HEK293 (cell line): ENCODE measurements around the gene CELA2A.
"Not testable (repeated sequence)": the region's sequence is repeated elsewhere in the genome, so short reads cannot be mapped to it uniquely, and the experiment has no call there.

ENCODE experiments used
- CTCF ChIA-PET: fragments of 350-600 bp; formaldehyde crosslinking; extraction: SDS; loops from one replicate; lab custom pipeline; 2021; ENCODE audit warnings: antibody characterized with exemption; lab: Yijun Ruan, JAX
- POLR2A ChIA-PET: fragments of 300-600 bp; formaldehyde crosslinking; extraction: SDS; loops from one replicate; lab custom pipeline; 2020; ENCODE audit warnings: antibody characterized with exemption, inconsistent platforms; lab: Yijun Ruan, JAX
- H3K27ac ChIP-seq: fragments of 200-500 bp; sonication (Bioruptor generic); 2 replicates; pipeline ENCODE4 v1.5.1; 2014; ENCODE audit warnings: low read depth, low read length, control low read depth, inconsistent platforms; ENCODE audit errors: extremely low read depth
- H3K36me3 ChIP-seq, 2 experiments: fragments of 200-500 bp in 1 of 2; sonication (Bioruptor generic) in 1 of 2; 1 replicate in 1 of 2; 2 replicates in 1 of 2; pipeline ENCODE4 v1.5.1; 2014 to 2017; ENCODE audit warnings: inconsistent platforms in 2 of 2, low read length in 2 of 2; ENCODE audit not compliant: control insufficient read depth in 2 of 2, insufficient read depth in 1 of 2
- H3K4me1 ChIP-seq: fragments of 200-500 bp; sonication (Bioruptor generic); 2 replicates; pipeline ENCODE4 v1.5.1; 2014; ENCODE audit warnings: mild to moderate bottlenecking, low read length, inconsistent platforms; ENCODE audit not compliant: control insufficient read depth, insufficient read depth
- H3K4me3 ChIP-seq: 2 replicates; pipeline ENCODE4 v1.5.1; 2011; ENCODE audit warnings: low read depth, mild to moderate bottlenecking, control low read depth, low read length, moderate library complexity
- H3K9me3 ChIP-seq: fragments of 200-500 bp; sonication (Bioruptor generic); 2 replicates; pipeline ENCODE4 v1.5.1; 2014; ENCODE audit warnings: low read depth, low read length, inconsistent platforms; ENCODE audit not compliant: control insufficient read depth, insufficient read depth
- GFI1B ChIP-seq: fragments of 450-650 bp; formaldehyde crosslinking; IDR thresholded peaks from 2 replicates; pipeline ENCODE4 v1.5.1; 2016; ENCODE audit warnings: missing biosample characterization, missing genetic modification characterization
- ZBTB7A ChIP-seq: fragments of 450-650 bp; formaldehyde crosslinking; IDR thresholded peaks from 2 replicates; pipeline ENCODE4 v1.5.1; 2016; ENCODE audit warnings: low read depth, missing biosample characterization, missing genetic modification characterization
- ZBTB8A ChIP-seq: fragments of 450-650 bp; formaldehyde crosslinking; IDR thresholded peaks from 2 replicates; pipeline ENCODE4 v1.5.1; 2016; ENCODE audit warnings: missing biosample characterization, missing genetic modification characterization
- ZNF140 ChIP-seq: fragments of 450-650 bp; formaldehyde crosslinking; IDR thresholded peaks from 2 replicates; pipeline ENCODE4 v1.5.1; 2016; ENCODE audit warnings: missing biosample characterization, missing genetic modification characterization
- ZNF16 ChIP-seq: fragments of 450-650 bp; formaldehyde crosslinking; IDR thresholded peaks from 2 replicates; pipeline ENCODE4 v1.5.1; 2016; ENCODE audit warnings: low read depth, missing biosample characterization, missing genetic modification characterization
- ZNF23 ChIP-seq: fragments of 450-650 bp; formaldehyde crosslinking; IDR thresholded peaks from 2 replicates; pipeline ENCODE4 v1.5.1; 2016; ENCODE audit warnings: missing biosample characterization, missing genetic modification characterization, borderline replicate concordance
- ZNF239 ChIP-seq: fragments of 450-650 bp; formaldehyde crosslinking; IDR thresholded peaks from 2 replicates; pipeline ENCODE4 v1.5.1; 2016; ENCODE audit warnings: missing biosample characterization, missing genetic modification characterization
- ZNF292 ChIP-seq: fragments of 450-650 bp; formaldehyde crosslinking; IDR thresholded peaks from 2 replicates; pipeline ENCODE4 v1.5.1; 2016; ENCODE audit warnings: low read depth, missing biosample characterization, missing genetic modification characterization, borderline replicate concordance
- ZNF302 ChIP-seq: fragments of 450-650 bp; formaldehyde crosslinking; IDR thresholded peaks from 2 replicates; pipeline ENCODE4 v1.5.1; 2016; ENCODE audit warnings: missing biosample characterization, missing genetic modification characterization, low read depth
- ZNF544 ChIP-seq: fragments of 450-650 bp; formaldehyde crosslinking; IDR thresholded peaks from 2 replicates; pipeline ENCODE4 v1.5.0; 2017; ENCODE audit warnings: missing biosample characterization, missing genetic modification characterization
- ZNF600 ChIP-seq: fragments of 450-650 bp; formaldehyde crosslinking; IDR thresholded peaks from 2 replicates; pipeline ENCODE4 v1.5.1; 2016; ENCODE audit warnings: missing biosample characterization, missing genetic modification characterization
- ZNF664 ChIP-seq: fragments of 450-650 bp; formaldehyde crosslinking; IDR thresholded peaks from 2 replicates; pipeline ENCODE4 v1.5.1; 2016; ENCODE audit warnings: missing biosample characterization, missing genetic modification characterization
- ZNF747 ChIP-seq: fragments of 450-650 bp; formaldehyde crosslinking; IDR thresholded peaks from 2 replicates; pipeline ENCODE4 v1.5.1; 2016; ENCODE audit warnings: missing biosample characterization, missing genetic modification characterization
- ZNF768 ChIP-seq: fragments of 450-650 bp; formaldehyde crosslinking; IDR thresholded peaks from 2 replicates; pipeline ENCODE4 v1.5.1; 2018; ENCODE audit warnings: missing biosample characterization, mild to moderate bottlenecking, missing genetic modification characterization
- ZNF830 ChIP-seq: fragments of 450-650 bp; IDR thresholded peaks from 2 replicates; pipeline ENCODE4 v1.5.0; 2018; ENCODE audit warnings: missing biosample characterization, missing genetic modification characterization, low read depth, mild to moderate bottlenecking, moderate library complexity
- TF ChIP-seq, protein P1 (sequence below): fragments of 450-650 bp; formaldehyde crosslinking; IDR thresholded peaks from 2 replicates; pipeline ENCODE4 v1.5.1; 2016; ENCODE audit warnings: missing biosample characterization, missing genetic modification characterization, low read depth
- TF ChIP-seq, protein P2 (sequence below): fragments of 450-650 bp; formaldehyde crosslinking; optimal IDR thresholded peaks from 2 replicates; pipeline ENCODE3; 2016; ENCODE audit warnings: missing biosample characterization, mild to moderate bottlenecking, missing genetic modification characterization
- TF ChIP-seq, protein P3 (sequence below): fragments of 450-650 bp; formaldehyde crosslinking; IDR thresholded peaks from 2 replicates; pipeline ENCODE4 v1.5.1; 2016; ENCODE audit warnings: missing biosample characterization, missing genetic modification characterization

The CELA2A gene

GRCh38 chr1:15454256-15454655 is 2.3 kb upstream of the CELA2A start:
- ChIA-PET CTCF (interaction anchor here (0.9 kb wide), 1 partner anchor 11 kb away, joined by 3 read pairs; no protein-coding TSS in a partner anchor), POLR2A (no interaction called here)
- Histone ChIP-seq H3K4me3 (no peak overlapping the region), H3K9me3 (no peaks in the 10 kb centered on the region)
- TF ChIP-seq ZNF830 (no peak), ZNF600 (peak; percentile 46; the same call in 1 of the 2 replicates)
- TF ChIP-seq, all 188 proteins: peak for 1
- Histone ChIP-seq H3K4me1 (no peaks in the 10 kb centered on the region), H3K36me3 (no peaks in the 10 kb centered on the region), H3K27ac (no peak overlapping the region)

GRCh38 chr1:15455522-15455921 is 1.0 kb upstream of the CELA2A start:
- CTCF ChIA-PET: no interaction called here
- POLR2A ChIA-PET: no interaction called here
- no peak for TF ChIP-seq ZNF140
- no peak for TF ChIP-seq ZNF239 (tag by site-specific recombination)
- TF ChIP-seq ZBTB8A (tag by site-specific recombination): no peak
- no peak for TF ChIP-seq ZNF23 (tag by site-specific recombination)
- no peak for TF ChIP-seq ZNF768 (tag by site-specific recombination)
- no peak for TF ChIP-seq ZNF16 (tag by site-specific recombination)
- no peak for TF ChIP-seq ZNF830
- no peak for TF ChIP-seq ZNF664 (tag by site-specific recombination)
- TF ChIP-seq, protein P1, sequence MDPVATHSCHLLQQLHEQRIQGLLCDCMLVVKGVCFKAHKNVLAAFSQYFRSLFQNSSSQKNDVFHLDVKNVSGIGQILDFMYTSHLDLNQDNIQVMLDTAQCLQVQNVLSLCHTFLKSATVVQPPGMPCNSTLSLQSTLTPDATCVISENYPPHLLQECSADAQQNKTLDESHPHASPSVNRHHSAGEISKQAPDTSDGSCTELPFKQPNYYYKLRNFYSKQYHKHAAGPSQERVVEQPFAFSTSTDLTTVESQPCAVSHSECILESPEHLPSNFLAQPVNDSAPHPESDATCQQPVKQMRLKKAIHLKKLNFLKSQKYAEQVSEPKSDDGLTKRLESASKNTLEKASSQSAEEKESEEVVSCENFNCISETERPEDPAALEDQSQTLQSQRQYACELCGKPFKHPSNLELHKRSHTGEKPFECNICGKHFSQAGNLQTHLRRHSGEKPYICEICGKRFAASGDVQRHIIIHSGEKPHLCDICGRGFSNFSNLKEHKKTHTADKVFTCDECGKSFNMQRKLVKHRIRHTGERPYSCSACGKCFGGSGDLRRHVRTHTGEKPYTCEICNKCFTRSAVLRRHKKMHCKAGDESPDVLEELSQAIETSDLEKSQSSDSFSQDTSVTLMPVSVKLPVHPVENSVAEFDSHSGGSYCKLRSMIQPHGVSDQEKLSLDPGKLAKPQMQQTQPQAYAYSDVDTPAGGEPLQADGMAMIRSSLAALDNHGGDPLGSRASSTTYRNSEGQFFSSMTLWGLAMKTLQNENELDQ: no peak
- no peak for TF ChIP-seq GFI1B
- TF ChIP-seq ZBTB7A (tag by site-specific recombination): no peak
- TF ChIP-seq ZNF544 (tag by site-specific recombination): no peak
- TF ChIP-seq, protein P2, sequence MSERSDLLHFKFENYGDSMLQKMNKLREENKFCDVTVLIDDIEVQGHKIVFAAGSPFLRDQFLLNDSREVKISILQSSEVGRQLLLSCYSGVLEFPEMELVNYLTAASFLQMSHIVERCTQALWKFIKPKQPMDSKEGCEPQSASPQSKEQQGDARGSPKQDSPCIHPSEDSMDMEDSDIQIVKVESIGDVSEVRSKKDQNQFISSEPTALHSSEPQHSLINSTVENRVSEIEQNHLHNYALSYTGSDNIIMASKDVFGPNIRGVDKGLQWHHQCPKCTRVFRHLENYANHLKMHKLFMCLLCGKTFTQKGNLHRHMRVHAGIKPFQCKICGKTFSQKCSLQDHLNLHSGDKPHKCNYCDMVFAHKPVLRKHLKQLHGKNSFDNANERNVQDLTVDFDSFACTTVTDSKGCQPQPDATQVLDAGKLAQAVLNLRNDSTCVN (tag by site-specific recombination): no peak
- H3K36me3 ChIP-seq: no peaks in the 10 kb centered on the region
- H3K4me3 ChIP-seq: no peak overlapping the region
- no peaks in the 10 kb centered on the region for H3K9me3 ChIP-seq
- peaks cover 8% of the 10 kb centered on the region; the same call in 1 of the 2 replicates for H3K4me1 ChIP-seq
- no peak overlapping the region for H3K27ac ChIP-seq

GRCh38 chr1:15457585-15457984 is 1.1 kb downstream of the CELA2A start:
- CTCF ChIA-PET: no interaction called here
- H3K27ac ChIP-seq: no peak overlapping the region
- no peaks in the 10 kb centered on the region for H3K9me3 ChIP-seq
- POLR2A ChIA-PET: no interaction called here
- TF ChIP-seq ZNF292 (tag by site-specific recombination): no peak
- TF ChIP-seq, protein P3, sequence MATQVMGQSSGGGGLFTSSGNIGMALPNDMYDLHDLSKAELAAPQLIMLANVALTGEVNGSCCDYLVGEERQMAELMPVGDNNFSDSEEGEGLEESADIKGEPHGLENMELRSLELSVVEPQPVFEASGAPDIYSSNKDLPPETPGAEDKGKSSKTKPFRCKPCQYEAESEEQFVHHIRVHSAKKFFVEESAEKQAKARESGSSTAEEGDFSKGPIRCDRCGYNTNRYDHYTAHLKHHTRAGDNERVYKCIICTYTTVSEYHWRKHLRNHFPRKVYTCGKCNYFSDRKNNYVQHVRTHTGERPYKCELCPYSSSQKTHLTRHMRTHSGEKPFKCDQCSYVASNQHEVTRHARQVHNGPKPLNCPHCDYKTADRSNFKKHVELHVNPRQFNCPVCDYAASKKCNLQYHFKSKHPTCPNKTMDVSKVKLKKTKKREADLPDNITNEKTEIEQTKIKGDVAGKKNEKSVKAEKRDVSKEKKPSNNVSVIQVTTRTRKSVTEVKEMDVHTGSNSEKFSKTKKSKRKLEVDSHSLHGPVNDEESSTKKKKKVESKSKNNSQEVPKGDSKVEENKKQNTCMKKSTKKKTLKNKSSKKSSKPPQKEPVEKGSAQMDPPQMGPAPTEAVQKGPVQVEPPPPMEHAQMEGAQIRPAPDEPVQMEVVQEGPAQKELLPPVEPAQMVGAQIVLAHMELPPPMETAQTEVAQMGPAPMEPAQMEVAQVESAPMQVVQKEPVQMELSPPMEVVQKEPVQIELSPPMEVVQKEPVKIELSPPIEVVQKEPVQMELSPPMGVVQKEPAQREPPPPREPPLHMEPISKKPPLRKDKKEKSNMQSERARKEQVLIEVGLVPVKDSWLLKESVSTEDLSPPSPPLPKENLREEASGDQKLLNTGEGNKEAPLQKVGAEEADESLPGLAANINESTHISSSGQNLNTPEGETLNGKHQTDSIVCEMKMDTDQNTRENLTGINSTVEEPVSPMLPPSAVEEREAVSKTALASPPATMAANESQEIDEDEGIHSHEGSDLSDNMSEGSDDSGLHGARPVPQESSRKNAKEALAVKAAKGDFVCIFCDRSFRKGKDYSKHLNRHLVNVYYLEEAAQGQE (tag by site-specific recombination): 0 out of 2 replicates have a peak, but pooled peaks have one; percentile 12
- TF ChIP-seq ZNF302 (tag by site-specific recombination): no peak
- no peak for TF ChIP-seq ZNF747 (tag by site-specific recombination)
- no peaks in the 10 kb centered on the region for H3K36me3 ChIP-seq
- no peak overlapping the region for H3K4me3 ChIP-seq
- peaks cover 8% of the 10 kb centered on the region; the same call in 1 of the 2 replicates for H3K4me1 ChIP-seq

GRCh38 chr1:15458388-15458787 is 1.9 kb downstream of the CELA2A start:
- H3K36me3 ChIP-seq, POLR2A ChIA-PET, H3K4me1 ChIP-seq, H3K4me3 ChIP-seq, CTCF ChIA-PET, H3K9me3 ChIP-seq, H3K27ac ChIP-seq: not testable (repeated sequence)
